Camera-type eye (tissue), 1 donor: ENCODE data around the gene KRT72. TPM values are rescaled to one million over a fixed set of nuclear protein-coding genes. Genes with fewer than 3 reads are reported as not detected.

Experiments used
- total RNA-seq: library from RNA; depleted of rRNA; stranded (reverse); fragments of >200 nt; gene quantifications from one replicate; pipeline ENCODE4 v1.2.3, GENCODE V29; 2014

Gene KRT72
- total RNA-seq: not detected

GRCh38 chr12:52600941-52601481 lies at the start of gene KRT72:
Gene KRT72 (minus strand): TSS chr12:52601463. CDS start chr12:52601452, 11 bp downstream.

GRCh38 chr12:52618216-52618615 lies 17.0 kb upstream of the KRT72 start, which contains the start of gene KRT73:
Gene KRT73 (minus strand): TSS chr12:52618559. CDS start chr12:52618524, 35 bp downstream.

GRCh38 chr12:52573743-52574142 lies 27.5 kb downstream of the KRT72 start, which contains the start of gene KRT74:
Gene KRT74 (minus strand): TSS chr12:52573843. CDS start chr12:52573777, 66 bp downstream.

GRCh38 chr12:52552681-52553195 lies 48.5 kb downstream of the KRT72 start, which contains the start of gene KRT71:
Gene KRT71 (minus strand): TSS chr12:52553145. CDS start chr12:52553077, 68 bp downstream.

Other genes starting within 250 kb of the KRT72 start
- 0.27 TPM for gene KRT85, start 234.0 kb downstream of the KRT72 start, total RNA-seq
- not detected for gene KRT84, start 215.8 kb downstream of the KRT72 start, total RNA-seq
- not detected for gene KRT82, start 195.1 kb downstream of the KRT72 start, total RNA-seq
- gene KRT75, start 167.1 kb downstream of the KRT72 start, total RNA-seq: 0.71 TPM
- gene KRT6B, start 149.3 kb downstream of the KRT72 start, total RNA-seq: 1.2 TPM
- not detected for gene KRT6C, start 127.7 kb downstream of the KRT72 start, total RNA-seq
- 1.2 TPM for gene KRT6A, start 108.2 kb downstream of the KRT72 start, total RNA-seq
- gene KRT5, start 81.1 kb downstream of the KRT72 start, total RNA-seq: 182 TPM
- 0.77 TPM for gene KRT71, start 48.3 kb downstream of the KRT72 start, total RNA-seq
- not detected for gene KRT74, start 27.6 kb downstream of the KRT72 start, total RNA-seq
- not detected for gene KRT73, start 17.1 kb upstream of the KRT72 start, total RNA-seq
- not detected for gene KRT2, start 50.7 kb upstream of the KRT72 start, total RNA-seq
- 0.82 TPM for gene KRT1, start 78.9 kb upstream of the KRT72 start, total RNA-seq
- gene KRT77, start 102.1 kb upstream of the KRT72 start, total RNA-seq: 1.2 TPM
- not detected for gene KRT76, start 175.9 kb upstream of the KRT72 start, total RNA-seq
- 5.7 TPM for gene KRT3, start 194.7 kb upstream of the KRT72 start, total RNA-seq
- 73.4 TPM for gene KRT4, start 212.7 kb upstream of the KRT72 start, total RNA-seq
- 0.66 TPM for gene KRT79, start 232.8 kb upstream of the KRT72 start, total RNA-seq
- 2.6 TPM for gene KRT78, start 247.5 kb upstream of the KRT72 start, total RNA-seq